Kasumi-1 (cell line): ENCODE data around the gene RNF125.
"Not testable (repeated sequence)": the region's sequence is repeated elsewhere in the genome, so short reads cannot be mapped to it uniquely, and the experiment has no call there.

Source experiments
- DNase-seq, 2 experiments: peaks; one replicate each; lab custom pipeline; 2025; lab: John Stamatoyannopoulos, UW

The RNF125 gene

GRCh38 chr18:32025744-32026143 lies 7.1 kb downstream of the RNF125 start:
- DNase-seq = no peak

- no peak for DNase-seq
Observed at GRCh38 chr18:32026491-32027086, 8.0 kb downstream of the RNF125 start.

- DNase-seq = no peak
Observed at GRCh38 chr18:32029558-32029957, 10.9 kb downstream of the RNF125 start.

- no peak for DNase-seq
Observed at GRCh38 chr18:32032609-32033008, 14.0 kb downstream of the RNF125 start.

- DNase-seq = no peak
Observed at GRCh38 chr18:32036506-32037180, 18.0 kb downstream of the RNF125 start.

GRCh38 chr18:32037616-32038015 lies 19.0 kb downstream of the RNF125 start:
- no peak for DNase-seq

- DNase-seq = peak; percentile 86 to 87
Observed at GRCh38 chr18:32040936-32041335, 22.3 kb downstream of the RNF125 start.

- DNase-seq = peak; percentile 86 to 89
Observed at GRCh38 chr18:32042337-32042736, 23.7 kb downstream of the RNF125 start.

- peak; percentile 76 to 80 for DNase-seq
Observed at GRCh38 chr18:32048507-32049091, 30.0 kb downstream of the RNF125 start.

GRCh38 chr18:32049393-32050171 lies 31.0 kb downstream of the RNF125 start:
- peak; percentile 53 to 68 for DNase-seq

- no peak for DNase-seq
Observed at GRCh38 chr18:32056613-32057358, 38.2 kb downstream of the RNF125 start.

GRCh38 chr18:32057624-32058165 lies 39.1 kb downstream of the RNF125 start:
- DNase-seq = no peak

- no peak for DNase-seq
Observed at GRCh38 chr18:32060026-32060425, 41.4 kb downstream of the RNF125 start.

GRCh38 chr18:32067375-32068167 lies 48.9 kb downstream of the RNF125 start:
- no peak for DNase-seq

- peak; percentile 65 to 72 for DNase-seq
Observed at GRCh38 chr18:32072321-32072720, 53.7 kb downstream of the RNF125 start.

GRCh38 chr18:32074206-32074605 lies 55.6 kb downstream of the RNF125 start:
- DNase-seq = no peak

GRCh38 chr18:32078845-32079244 lies 60.2 kb downstream of the RNF125 start:
- DNase-seq = no peak

- DNase-seq = no peak
Observed at GRCh38 chr18:32081881-32082280, 63.3 kb downstream of the RNF125 start.

- no peak for DNase-seq
Observed at GRCh38 chr18:32083781-32084180, 65.2 kb downstream of the RNF125 start.

- no peak for DNase-seq
Observed at GRCh38 chr18:32086881-32087280, 68.3 kb downstream of the RNF125 start.

GRCh38 chr18:32090831-32091230 lies 72.2 kb downstream of the RNF125 start:
- DNase-seq = not testable (repeated sequence)
